Stomach (tissue), 4 donors: Measurements from ENCODE around the gene TMEM8B.
A peak's percentile ranks its signal among the peaks of the same experiment; 100 is the strongest.

Source experiments
- EP300 ChIP-seq: sonication (generic); formaldehyde crosslinking; IDR thresholded peaks from one replicate; pipeline ENCODE4 v1.6.1; 2017; ENCODE audit warnings: antibody characterized with exemption
- POLR2A ChIP-seq, 4 donors: fragments of 450-650 bp; IDR thresholded peaks; one replicate each; pipeline ENCODE4 v1.6.1; 2016; ENCODE audit warnings: antibody characterized with exemption in 4 of 4, control low read depth in 2 of 4, mild to moderate bottlenecking in 1 of 4, moderate library complexity in 1 of 4
- POLR2AphosphoS5 ChIP-seq, 3 donors: sonication (generic); formaldehyde crosslinking; IDR thresholded peaks; one replicate each; pipeline ENCODE4 v1.6.1; 2016; ENCODE audit warnings: antibody characterized with exemption in 3 of 3
- TF ChIP-seq, protein P1 (sequence below), 7 experiments: fragments of 450-650 bp in 4 of 7; fragments of 200-600 bp in 3 of 7; sonication (generic) in 3 of 7; IDR thresholded peaks; one replicate each; pipeline ENCODE4 v1.5.1; 2016 to 2019; ENCODE audit warnings: antibody characterized with exemption in 7 of 7, control low read depth in 2 of 7, mild to moderate bottlenecking in 1 of 7

DNA sequence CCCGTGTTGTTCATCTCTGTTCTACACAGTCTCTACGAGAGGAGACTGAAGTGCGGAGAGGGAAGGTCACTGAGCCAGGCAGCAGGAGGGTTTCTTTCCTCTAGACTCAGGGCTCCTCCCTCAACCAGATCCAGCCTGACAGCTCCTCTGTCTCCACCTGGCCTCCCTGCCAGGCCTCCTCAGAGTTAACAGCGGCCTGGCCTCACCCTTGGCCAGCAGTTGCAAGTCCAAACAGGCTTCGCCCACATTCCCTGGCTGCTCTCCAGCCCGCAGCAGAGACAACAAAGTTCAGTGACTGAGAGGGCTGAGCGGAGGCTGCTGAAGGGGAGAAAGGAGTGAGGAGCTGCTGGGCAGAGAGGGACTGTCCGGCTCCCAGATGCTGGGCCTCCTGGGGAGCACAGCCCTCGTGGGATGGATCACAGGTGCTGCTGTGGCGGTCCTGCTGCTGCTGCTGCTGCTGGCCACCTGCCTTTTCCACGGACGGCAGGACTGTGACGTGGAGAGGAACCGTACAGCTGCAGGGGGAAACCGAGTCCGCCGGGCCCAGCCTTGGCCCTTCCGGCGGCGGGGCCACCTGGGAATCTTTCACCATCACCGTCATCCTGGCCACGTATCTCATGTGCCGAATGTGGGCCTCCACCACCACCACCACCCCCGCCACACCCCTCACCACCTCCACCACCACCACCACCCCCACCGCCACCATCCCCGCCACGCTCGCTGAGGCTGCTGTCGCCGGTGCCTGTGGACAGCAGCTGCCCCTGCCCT lies 77.1 kb downstream of the TMEM8B start, which contains the start of gene HRCT1:
- TF ChIP-seq, protein P1, sequence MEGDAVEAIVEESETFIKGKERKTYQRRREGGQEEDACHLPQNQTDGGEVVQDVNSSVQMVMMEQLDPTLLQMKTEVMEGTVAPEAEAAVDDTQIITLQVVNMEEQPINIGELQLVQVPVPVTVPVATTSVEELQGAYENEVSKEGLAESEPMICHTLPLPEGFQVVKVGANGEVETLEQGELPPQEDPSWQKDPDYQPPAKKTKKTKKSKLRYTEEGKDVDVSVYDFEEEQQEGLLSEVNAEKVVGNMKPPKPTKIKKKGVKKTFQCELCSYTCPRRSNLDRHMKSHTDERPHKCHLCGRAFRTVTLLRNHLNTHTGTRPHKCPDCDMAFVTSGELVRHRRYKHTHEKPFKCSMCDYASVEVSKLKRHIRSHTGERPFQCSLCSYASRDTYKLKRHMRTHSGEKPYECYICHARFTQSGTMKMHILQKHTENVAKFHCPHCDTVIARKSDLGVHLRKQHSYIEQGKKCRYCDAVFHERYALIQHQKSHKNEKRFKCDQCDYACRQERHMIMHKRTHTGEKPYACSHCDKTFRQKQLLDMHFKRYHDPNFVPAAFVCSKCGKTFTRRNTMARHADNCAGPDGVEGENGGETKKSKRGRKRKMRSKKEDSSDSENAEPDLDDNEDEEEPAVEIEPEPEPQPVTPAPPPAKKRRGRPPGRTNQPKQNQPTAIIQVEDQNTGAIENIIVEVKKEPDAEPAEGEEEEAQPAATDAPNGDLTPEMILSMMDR (IDR thresholded peaks at IDR 0.05), result no peak
- TF ChIP-seq POLR2A (IDR thresholded peaks at IDR 0.05), result no peak
- TF ChIP-seq POLR2AphosphoS5 (IDR thresholded peaks at IDR 0.05), result peak; percentile 66 to 88 (median 85)
- TF ChIP-seq EP300, result no peak
